Liver (tissue), 3 donors: ENCODE measurements around the gene CCDC97.

Experiments used
- ATF3 ChIP-seq: IDR thresholded peaks from 2 replicates; pipeline ENCODE4 v1.6.1; 2016; ENCODE audit warnings: antibody characterized with exemption
- CTCF ChIP-seq: fragments of 150-350 bp; IDR thresholded peaks from 2 replicates; pipeline ENCODE4 v1.5.1; 2017; ENCODE audit warnings: improper control_type of control experiment, low read depth, low read length; ENCODE audit not compliant: missing input control
- EGR1 ChIP-seq, 2 donors: IDR thresholded peaks; 2 replicates each; pipeline ENCODE4 v1.6.1; 2016 to 2018; ENCODE audit warnings: antibody characterized with exemption in 2 of 2, low read depth in 2 of 2
- GABPA ChIP-seq, 2 donors: IDR thresholded peaks in 1 of 2; conservative IDR thresholded peaks in 1 of 2; 2 replicates each; pipeline ENCODE4 v1.6.1; 2016; ENCODE audit warnings: antibody characterized with exemption in 2 of 2, mild to moderate bottlenecking in 1 of 2, moderate library complexity in 1 of 2
- RAD21 ChIP-seq, 2 donors: IDR thresholded peaks; 2 replicates each; pipeline ENCODE4 v1.6.1; 2016; ENCODE audit warnings: antibody characterized with exemption in 2 of 2, mild to moderate bottlenecking in 2 of 2
- SP1 ChIP-seq: IDR thresholded peaks from 2 replicates; pipeline ENCODE4 v1.6.1; 2018; ENCODE audit warnings: antibody characterized with exemption, mild to moderate bottlenecking
- TAF1 ChIP-seq: conservative IDR thresholded peaks from 2 replicates; pipeline ENCODE4 v1.6.1; 2016; ENCODE audit warnings: antibody characterized with exemption, mild to moderate bottlenecking
- YY1 ChIP-seq: IDR thresholded peaks from 2 replicates; pipeline ENCODE4 v1.6.1; 2016; ENCODE audit warnings: antibody characterized with exemption, mild to moderate bottlenecking
- donor health status: healthy.
- donor health status: healthy.

- no peak for TF ChIP-seq CTCF
- no peak for TF ChIP-seq EGR1 (IDR thresholded peaks at IDR 0.05; ENCODE audit: low read depth in 2 of 2)
- no peak for TF ChIP-seq YY1
- TF ChIP-seq GABPA (IDR thresholded peaks at IDR 0.05 in 1 of 2, conservative IDR thresholded peaks at IDR 0.05 in 1 of 2): no peak
- no peak for TF ChIP-seq SP1
- TF ChIP-seq ATF3: no peak
- TF ChIP-seq TAF1: no peak
- TF ChIP-seq RAD21 (IDR thresholded peaks at IDR 0.05): no peak
These were observed 13.5 kb upstream of the CCDC97 start for GRCh38 chr19:41296433-41296871.
